Measurements from ENCODE around the gene SPDYE6. TPM values are rescaled to one million over a fixed set of nuclear protein-coding genes. Genes with fewer than 3 reads are reported as not detected.

Gene SPDYE6
- polyA plus RNA-seq, 1 of the 3 experiments (the other 2 are of a cell fraction), result not detected

- TF ChIP-seq, protein P1, sequence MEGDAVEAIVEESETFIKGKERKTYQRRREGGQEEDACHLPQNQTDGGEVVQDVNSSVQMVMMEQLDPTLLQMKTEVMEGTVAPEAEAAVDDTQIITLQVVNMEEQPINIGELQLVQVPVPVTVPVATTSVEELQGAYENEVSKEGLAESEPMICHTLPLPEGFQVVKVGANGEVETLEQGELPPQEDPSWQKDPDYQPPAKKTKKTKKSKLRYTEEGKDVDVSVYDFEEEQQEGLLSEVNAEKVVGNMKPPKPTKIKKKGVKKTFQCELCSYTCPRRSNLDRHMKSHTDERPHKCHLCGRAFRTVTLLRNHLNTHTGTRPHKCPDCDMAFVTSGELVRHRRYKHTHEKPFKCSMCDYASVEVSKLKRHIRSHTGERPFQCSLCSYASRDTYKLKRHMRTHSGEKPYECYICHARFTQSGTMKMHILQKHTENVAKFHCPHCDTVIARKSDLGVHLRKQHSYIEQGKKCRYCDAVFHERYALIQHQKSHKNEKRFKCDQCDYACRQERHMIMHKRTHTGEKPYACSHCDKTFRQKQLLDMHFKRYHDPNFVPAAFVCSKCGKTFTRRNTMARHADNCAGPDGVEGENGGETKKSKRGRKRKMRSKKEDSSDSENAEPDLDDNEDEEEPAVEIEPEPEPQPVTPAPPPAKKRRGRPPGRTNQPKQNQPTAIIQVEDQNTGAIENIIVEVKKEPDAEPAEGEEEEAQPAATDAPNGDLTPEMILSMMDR (IDR thresholded peaks at IDR 0.05), result no peak
- TF ChIP-seq, protein P2, sequence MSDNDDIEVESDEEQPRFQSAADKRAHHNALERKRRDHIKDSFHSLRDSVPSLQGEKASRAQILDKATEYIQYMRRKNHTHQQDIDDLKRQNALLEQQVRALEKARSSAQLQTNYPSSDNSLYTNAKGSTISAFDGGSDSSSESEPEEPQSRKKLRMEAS (IDR thresholded peaks at IDR 0.05; ENCODE audit: low read depth), result no peak
- TF ChIP-seq NFIC (IDR thresholded peaks at IDR 0.05; ENCODE audit: borderline replicate concordance), result no peak
- no peak for TF ChIP-seq YY1 (IDR thresholded peaks at IDR 0.05; ENCODE audit: low read depth)
These were observed 39.3 kb upstream of the SPDYE6 start (continued) for GRCh38 chr7:102395592-102395872.

GRCh38 chr7:102393467-102393866, 37.2 kb upstream of the SPDYE6 start:
- Histone ChIP-seq H3K27ac (ENCODE audit: low read depth in 2 of 2, low read length in 1 of 2) (no peak overlapping the region), H2AFZ (ENCODE audit: low read depth) (no peak overlapping the region), H3K79me2 (ENCODE audit: insufficient read depth) (peaks cover 22% of the 10 kb centered on the region), H3K9ac (no peak overlapping the region), H3K27me3 (ENCODE audit: insufficient read depth) (no peaks in the 10 kb centered on the region), H3K4me3 (ENCODE audit: low read depth in 2 of 2, low read length in 1 of 2) (no peak overlapping the region), H3K4me1 (ENCODE audit: control insufficient read depth in 1 of 2, insufficient read depth in 2 of 2, low read depth in 1 of 2, low read length in 1 of 2) (peaks cover 0 to 7% of the 10 kb centered on the region in 2 experiments; a peak in 2 of 4 replicates), H3K4me2 (no peak overlapping the region), H3K36me3 (replicated peaks in 1 of 2; ENCODE audit: control insufficient read depth in 1 of 2, insufficient read depth in 2 of 2, low read length in 1 of 2) (peaks cover 6 to 28% of the 10 kb centered on the region in 2 experiments), H3K9me2 (no peaks in the 10 kb centered on the region), H4K20me1 (ENCODE audit: insufficient read depth) (no peaks in the 10 kb centered on the region), H3F3A (replicated peaks; ENCODE audit: insufficient read depth) (peaks cover 37% of the 10 kb centered on the region), H3K9me3 (no peaks in the 10 kb centered on the region)
- POLR2A ChIA-PET, result interaction anchor here (0.6 kb wide), 2 partner anchors 9 to 111 kb away, joined by 3 to 4 read pairs; no protein-coding TSS in a partner anchor
- 75% methylated on average over 9 of the region's 9 CpGs for WGBS (ENCODE audit: low lambda C conversion rate)
- no peak for TF ChIP-seq TCF12 (IDR thresholded peaks at IDR 0.05)
- no peak for TF ChIP-seq EZH2phosphoT487 (IDR thresholded peaks at IDR 0.05; ENCODE audit: borderline replicate concordance, low read depth)
- no peak for TF ChIP-seq RFX5 (IDR thresholded peaks at IDR 0.05; ENCODE audit: low read length)
- TF ChIP-seq, protein P3, sequence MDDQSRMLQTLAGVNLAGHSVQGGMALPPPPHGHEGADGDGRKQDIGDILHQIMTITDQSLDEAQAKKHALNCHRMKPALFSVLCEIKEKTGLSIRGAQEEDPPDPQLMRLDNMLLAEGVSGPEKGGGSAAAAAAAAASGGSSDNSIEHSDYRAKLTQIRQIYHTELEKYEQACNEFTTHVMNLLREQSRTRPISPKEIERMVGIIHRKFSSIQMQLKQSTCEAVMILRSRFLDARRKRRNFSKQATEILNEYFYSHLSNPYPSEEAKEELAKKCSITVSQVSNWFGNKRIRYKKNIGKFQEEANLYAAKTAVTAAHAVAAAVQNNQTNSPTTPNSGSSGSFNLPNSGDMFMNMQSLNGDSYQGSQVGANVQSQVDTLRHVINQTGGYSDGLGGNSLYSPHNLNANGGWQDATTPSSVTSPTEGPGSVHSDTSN (IDR thresholded peaks at IDR 0.05), result peak; percentile 31; the same call in 1 of the 2 replicates
- TF ChIP-seq ELF1 (IDR thresholded peaks at IDR 0.05), result no peak
- no peak for TF ChIP-seq TAF1 (IDR thresholded peaks at IDR 0.05; ENCODE audit: borderline replicate concordance, low read depth, low read length)
- TF ChIP-seq RCOR1 (IDR thresholded peaks at IDR 0.05; ENCODE audit: low read length), result no peak
- CTCF ChIA-PET, result interaction anchor here (0.9 to 18.3 kb wide), 6 partner anchors 12 to 791 kb away, joined by 3 to 421 read pairs (median 26); partner anchors contain the start of gene SH2B2
- DNase-seq, result no peak

GRCh38 chr7:102392330-102392729, 36.1 kb upstream of the SPDYE6 start:
- ChIA-PET POLR2A (no interaction called here), CTCF (interaction anchor here (0.5 to 18.3 kb wide), 5 partner anchors 13 to 121 kb away, joined by 3 to 421 read pairs (median 47); partner anchors contain the start of gene SH2B2)

More at GRCh38 chr7:102392330-102392729, 36.1 kb upstream of the SPDYE6 start:
- Histone ChIP-seq H3K4me1 (ENCODE audit: control insufficient read depth in 1 of 2, insufficient read depth in 2 of 2, low read depth in 1 of 2, low read length in 1 of 2) (peaks cover 0 to 6% of the 10 kb centered on the region in 2 experiments; a peak in 2 of 4 replicates), H3K27ac (ENCODE audit: low read depth in 2 of 2, low read length in 1 of 2) (no peak overlapping the region), H3K36me3 (replicated peaks in 1 of 2; ENCODE audit: control insufficient read depth in 1 of 2, insufficient read depth in 2 of 2, low read length in 1 of 2) (peaks cover 6 to 23% of the 10 kb centered on the region in 2 experiments), H3K4me3 (ENCODE audit: low read depth in 2 of 2, low read length in 1 of 2) (no peak overlapping the region), H3F3A (replicated peaks; ENCODE audit: insufficient read depth) (peaks cover 40% of the 10 kb centered on the region), H3K27me3 (ENCODE audit: insufficient read depth) (no peaks in the 10 kb centered on the region), H3K9ac (no peak overlapping the region), H4K20me1 (ENCODE audit: insufficient read depth) (no peaks in the 10 kb centered on the region), H2AFZ (ENCODE audit: low read depth) (no peak overlapping the region), H3K9me3 (no peaks in the 10 kb centered on the region), H3K4me2 (no peak overlapping the region), H3K79me2 (ENCODE audit: insufficient read depth) (peaks cover 11% of the 10 kb centered on the region), H3K9me2 (no peaks in the 10 kb centered on the region)
- TF ChIP-seq TCF12 (IDR thresholded peaks at IDR 0.05) (no peak), EZH2phosphoT487 (IDR thresholded peaks at IDR 0.05; ENCODE audit: borderline replicate concordance, low read depth) (no peak), GATA2 (CRISPR knock-in tag; IDR thresholded peaks at IDR 0.05) (no peak), RCOR1 (IDR thresholded peaks at IDR 0.05; ENCODE audit: low read length) (no peak)
- 100% methylated on average over 1 of the region's 1 CpG for WGBS (ENCODE audit: low lambda C conversion rate)
- no peak for DNase-seq

Measured in SK-N-SH (cell line).